ENCODE results near the gene INTS1.

- no peak for TF ChIP-seq RFX5 (IDR thresholded peaks at IDR 0.05; ENCODE audit: low read depth, low read length)
- TF ChIP-seq POLR2A (IDR thresholded peaks at IDR 0.05; ENCODE audit: low read depth, low read length): no peak
- TF ChIP-seq EZH2 (IDR thresholded peaks at IDR 0.05; ENCODE audit: borderline replicate concordance, control insufficient read depth, low read depth, low read length): no peak
Observed at GRCh38 chr7:1450987-1451386, 53.2 kb downstream of the INTS1 start.

All from GM12878 (cell line).